ENCODE data around the gene SPRR1B. TPM values are rescaled to one million over a fixed set of nuclear protein-coding genes. Genes with fewer than 3 reads are reported as not detected.

The SPRR1B gene
- total RNA-seq, 6 experiments from 2014 or later = not detected

DNA sequence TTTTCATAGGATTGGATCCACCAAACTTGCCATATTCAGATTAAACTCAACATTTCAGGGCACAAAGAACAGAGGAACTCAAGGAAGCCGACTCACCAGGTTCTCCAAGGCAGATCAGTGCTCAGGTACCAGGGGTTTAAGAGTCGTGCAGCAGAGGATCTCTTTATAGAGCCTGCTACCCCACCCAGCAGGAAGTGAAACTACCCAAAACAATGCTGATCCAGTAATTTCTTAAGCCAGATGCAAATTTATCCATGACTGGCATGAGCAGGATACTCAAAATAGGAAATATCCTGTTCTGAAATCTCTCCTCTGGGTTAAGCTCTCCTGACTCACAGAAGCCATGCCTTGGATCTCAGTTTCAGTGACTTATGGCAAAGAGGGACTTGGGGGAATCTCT, 26.4 kb downstream of the SPRR1B start, which contains the start of gene SPRR2A:
Gene SPRR2A (minus strand): TSS at position 138 of the 400 bp plus-strand sequence. CDS start 777 bp downstream, outside the sequence.
- TF ChIP-seq POLR2A (IDR thresholded peaks at IDR 0.05) = no peak
- no peak for TF ChIP-seq CTCF (IDR thresholded peaks at IDR 0.05)
- intact Hi-C loops (cut with DNase I) = no loop called here
- ATAC-seq = no peak
- Histone ChIP-seq H3K36me3 (no peaks in the 10 kb centered on the region), H3K4me3 (no peak within 1 kb of the TSS), H3K9me3 (no peaks in the 10 kb centered on the region), H3K27me3 (no peaks in the 10 kb centered on the region), H3K27ac (no peak within 1 kb of the TSS), H3K4me1 (no peaks in the 10 kb centered on the region)
- no peak for DNase-seq
- WGBS (ENCODE audit: insufficient coverage, low coverage, low lambda C conversion rate, missing lambda C conversion rate) = 47% methylated on average over 2 of the region's 2 CpGs

DNA sequence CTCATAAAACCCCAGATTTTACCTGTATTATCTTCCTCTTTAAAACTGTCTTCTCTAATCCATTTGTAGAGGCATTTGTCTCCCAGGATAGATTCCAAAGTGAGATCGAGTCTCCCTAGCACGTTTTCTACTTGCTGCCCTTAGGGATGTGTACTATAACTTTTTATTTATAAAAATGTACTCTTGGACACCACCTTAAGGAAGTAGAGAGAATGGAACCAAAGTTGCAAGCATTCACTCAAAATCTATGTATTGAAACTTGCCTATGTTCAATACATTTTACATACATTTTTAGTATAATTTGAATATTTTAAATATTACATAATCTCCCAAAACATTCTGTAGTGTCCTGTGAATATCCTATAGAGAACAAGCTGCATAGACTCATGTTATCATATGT, 27.2 kb downstream of the SPRR1B start:
- ATAC-seq (no peak), DNase-seq (no peak)
- H3K27ac ChIP-seq = no peak overlapping the region
- H3K36me3 ChIP-seq = no peaks in the 10 kb centered on the region
- H3K4me3 ChIP-seq = no peak overlapping the region
- 45% methylated on average over 2 of the region's 2 CpGs for WGBS (ENCODE audit: insufficient coverage, low coverage, low lambda C conversion rate, missing lambda C conversion rate)
- TF ChIP-seq POLR2A (IDR thresholded peaks at IDR 0.05) = no peak
- no peak for TF ChIP-seq CTCF (IDR thresholded peaks at IDR 0.05)
- H3K4me1 ChIP-seq = no peaks in the 10 kb centered on the region
- H3K9me3 ChIP-seq = no peaks in the 10 kb centered on the region
- intact Hi-C loops (cut with DNase I) = no loop called here
- no peaks in the 10 kb centered on the region for H3K27me3 ChIP-seq

GRCh38 chr1:153058826-153059784, 28.1 kb downstream of the SPRR1B start:
- H3K4me3 ChIP-seq = no peak overlapping the region
- TF ChIP-seq POLR2A (IDR thresholded peaks at IDR 0.05) (no peak), CTCF (IDR thresholded peaks at IDR 0.05) (no peak)
- H3K4me1 ChIP-seq = no peaks in the 10 kb centered on the region
- no peak for DNase-seq
- no peaks in the 10 kb centered on the region for H3K36me3 ChIP-seq
- 40% methylated on average over 4 of the region's 6 CpGs for WGBS (ENCODE audit: insufficient coverage, low coverage, low lambda C conversion rate, missing lambda C conversion rate)
- intact Hi-C loops (cut with DNase I) = no loop called here
- ATAC-seq = no peak
- no peaks in the 10 kb centered on the region for H3K9me3 ChIP-seq
- no peak overlapping the region for H3K27ac ChIP-seq
- no peaks in the 10 kb centered on the region for H3K27me3 ChIP-seq

GRCh38 chr1:153070243-153070642, 39.2 kb downstream of the SPRR1B start:
- H3K36me3 ChIP-seq = no peaks in the 10 kb centered on the region
- H3K4me1 ChIP-seq = no peaks in the 10 kb centered on the region
- intact Hi-C loops (cut with DNase I) = no loop called here
- TF ChIP-seq POLR2A (IDR thresholded peaks at IDR 0.05) = no peak
- no peak overlapping the region for H3K4me3 ChIP-seq
- H3K27ac ChIP-seq = no peak overlapping the region
- ATAC-seq = no peak
- no peaks in the 10 kb centered on the region for H3K27me3 ChIP-seq
- 36% methylated on average over 2 of the region's 2 CpGs for WGBS (ENCODE audit: insufficient coverage, low coverage, low lambda C conversion rate, missing lambda C conversion rate)
- no peak for DNase-seq
- no peaks in the 10 kb centered on the region for H3K9me3 ChIP-seq

DNA sequence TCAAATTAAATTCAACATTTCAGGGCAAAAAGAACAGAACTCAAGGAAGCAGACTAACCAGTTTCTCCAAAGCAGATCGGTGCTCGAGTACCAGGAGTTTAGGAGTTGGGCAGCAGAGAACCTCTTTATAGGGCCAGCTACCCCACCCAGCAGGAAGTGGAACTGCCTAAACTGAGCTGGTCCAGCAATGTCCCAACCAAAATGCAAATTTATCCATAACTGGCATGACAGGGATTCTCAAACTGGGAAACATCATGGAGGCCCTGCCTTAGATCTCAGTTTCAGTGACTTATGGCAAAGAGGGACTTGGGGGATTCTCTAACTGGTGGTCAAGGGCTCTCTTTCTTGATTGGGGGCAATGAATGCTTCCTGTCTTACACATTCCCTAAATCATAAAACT, 40.5 kb downstream of the SPRR1B start, which contains the start of gene SPRR2B:
Gene SPRR2B (minus strand): TSS at position 101 of the 400 bp plus-strand sequence. CDS start 772 bp downstream, outside the sequence.
- no peak for ATAC-seq
- H3K9me3 ChIP-seq = no peaks in the 10 kb centered on the region
- no peaks in the 10 kb centered on the region for H3K36me3 ChIP-seq
- 35% methylated on average over 2 of the region's 2 CpGs for WGBS (ENCODE audit: insufficient coverage, low coverage, low lambda C conversion rate, missing lambda C conversion rate)
- intact Hi-C loops (cut with DNase I) = no loop called here
- H3K27me3 ChIP-seq = no peaks in the 10 kb centered on the region
- no peak for DNase-seq
- TF ChIP-seq CTCF (IDR thresholded peaks at IDR 0.05) (no peak), POLR2A (IDR thresholded peaks at IDR 0.05) (no peak)
- H3K27ac ChIP-seq = no peak within 1 kb of the TSS
- no peak within 1 kb of the TSS for H3K4me3 ChIP-seq
- no peaks in the 10 kb centered on the region for H3K4me1 ChIP-seq

Data from right lobe of liver (tissue), 6 donors.